SK-N-MC (cell line): ENCODE results near the gene TRIAP1.

Experiments used
- EZH2 ChIP-seq: fragments of 200-600 bp; sonication (generic); IDR thresholded peaks from one replicate; pipeline ENCODE4 v1.6.1; 2017; ENCODE audit warnings: antibody characterized with exemption
- POLR2AphosphoS5 ChIP-seq: IDR thresholded peaks from 2 replicates; pipeline ENCODE4 v1.6.1; 2012; ENCODE audit warnings: mild to moderate bottlenecking, low read depth, low read length, borderline replicate concordance

- no peak for TF ChIP-seq EZH2
- TF ChIP-seq POLR2AphosphoS5 = no peak
Measured at GRCh38 chr12:120406069-120406468, 40.1 kb downstream of the TRIAP1 start.
